NCI-H2196 treated with DMSO at 0.1 percent for 48 hours (cell line): ENCODE results near the gene GPR62.

Experiments used
- DNase-seq: peaks from one replicate; lab custom pipeline; 2025; ENCODE audit not compliant: unreplicated experiment; lab: John Stamatoyannopoulos, UW

GPR62 gene

DNA sequence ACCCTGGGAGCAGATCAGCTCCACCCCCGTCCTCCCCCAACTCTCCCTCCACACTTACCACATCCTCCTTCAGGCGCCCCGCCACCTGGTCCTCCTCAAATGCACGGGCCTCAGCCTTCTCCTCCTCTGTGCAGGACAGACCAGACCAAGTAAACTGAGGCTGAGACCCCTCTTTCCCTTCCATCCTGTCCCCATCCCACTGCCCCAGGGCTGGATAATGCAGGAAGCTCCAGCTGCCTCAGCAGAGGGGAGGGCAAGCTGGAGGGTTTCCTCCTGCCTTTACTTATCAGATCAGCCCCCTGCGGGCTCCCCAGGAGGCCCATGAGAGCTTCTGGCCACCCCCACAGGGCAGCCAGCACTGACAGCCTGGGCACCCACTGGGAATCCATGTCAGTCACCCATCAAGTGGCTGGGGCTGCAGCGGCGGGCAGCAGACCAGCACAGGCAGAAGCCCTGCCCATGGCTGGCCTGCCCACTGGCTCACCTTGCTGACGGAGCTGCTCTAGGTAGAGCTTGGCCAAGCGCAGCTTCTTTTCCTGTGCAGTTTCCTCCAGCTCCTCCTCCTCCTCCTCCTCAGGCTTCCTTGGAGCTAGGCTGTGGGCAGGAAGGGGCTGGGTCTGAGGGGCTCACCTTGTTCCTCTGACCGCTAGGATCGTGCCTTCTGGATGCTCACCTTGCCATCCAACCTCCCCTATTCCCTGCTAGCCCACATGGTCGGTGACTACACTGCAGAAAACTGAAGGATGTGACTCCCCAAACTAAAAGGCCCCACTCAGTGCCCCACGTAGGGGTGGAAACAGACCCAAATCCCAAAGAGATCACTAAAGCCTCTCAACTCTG is 17.4 kb upstream of the GPR62 start:
- no peak for DNase-seq

GRCh38 chr3:51938780-51939425 is 16.3 kb upstream of the GPR62 start:
- no peak for DNase-seq

DNA sequence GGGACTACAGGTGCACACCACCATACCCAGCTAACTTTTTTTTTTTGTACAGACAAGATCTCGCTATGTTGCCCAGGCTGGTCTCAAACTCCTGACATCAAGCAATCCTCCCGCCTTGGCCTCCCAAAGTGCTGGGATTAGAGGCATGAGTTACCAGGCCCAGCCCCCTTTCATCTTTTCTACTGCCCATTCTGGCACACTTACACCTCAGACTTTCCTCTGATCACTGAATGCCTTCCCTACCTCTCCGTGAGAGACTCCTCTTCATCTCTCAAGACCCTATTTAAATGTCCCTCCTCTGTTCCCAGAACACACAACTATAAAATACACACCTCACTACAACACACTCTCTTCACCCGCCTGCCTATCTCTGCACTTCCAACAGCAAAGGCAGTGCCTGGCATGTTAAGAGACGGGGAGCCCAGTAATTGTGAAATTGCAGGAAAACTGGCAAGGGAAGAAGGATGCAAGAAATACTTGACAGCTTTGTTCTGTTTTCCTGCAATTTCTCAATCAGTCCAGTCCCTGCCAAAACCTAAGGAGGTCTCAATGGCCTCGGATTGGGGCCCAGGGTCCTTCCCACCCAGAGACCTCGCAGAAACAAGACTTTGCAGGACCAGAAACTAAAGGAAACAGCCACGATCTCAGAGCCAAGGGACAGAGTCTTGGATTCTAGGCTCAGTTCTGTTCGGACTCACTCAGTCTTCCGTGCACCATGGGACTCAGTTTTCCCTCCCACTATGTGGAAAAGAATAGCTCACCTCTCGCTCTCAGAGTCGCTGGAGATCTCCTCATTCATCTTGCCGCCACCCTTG is 14.3 kb upstream of the GPR62 start:
- no peak for DNase-seq

DNA sequence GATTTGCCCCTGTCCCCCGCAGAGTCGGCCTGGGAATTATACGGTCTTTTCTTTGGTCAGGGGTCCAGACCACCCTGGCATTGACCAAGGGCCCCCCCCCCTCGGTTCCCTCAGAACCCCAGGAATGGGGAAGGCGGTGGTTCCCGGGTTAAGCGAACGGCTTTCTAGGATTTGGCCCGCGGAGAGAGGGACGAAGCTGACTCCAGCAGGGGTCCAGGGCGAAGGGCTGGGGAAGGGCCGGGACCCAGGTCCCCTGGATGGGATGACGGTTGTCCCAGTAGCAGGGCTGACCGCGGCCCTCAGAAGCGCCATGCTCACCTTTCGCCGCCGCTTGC is 13.8 kb upstream of the GPR62 start:
- no peak for DNase-seq

- peak; percentile 89 for DNase-seq
These were observed 13.2 kb upstream of the GPR62 start, which contains the start of the genes PARP3 and RRP9 for GRCh38 chr3:51941798-51942602. Gene PARP3, plus strand, starts transcription at chr3:51942363. Its CDS starts 993 bp downstream, at chr3:51943356. Gene RRP9, minus strand, starts transcription at chr3:51941904. Its CDS starts 37 bp downstream, at chr3:51941867.

DNA sequence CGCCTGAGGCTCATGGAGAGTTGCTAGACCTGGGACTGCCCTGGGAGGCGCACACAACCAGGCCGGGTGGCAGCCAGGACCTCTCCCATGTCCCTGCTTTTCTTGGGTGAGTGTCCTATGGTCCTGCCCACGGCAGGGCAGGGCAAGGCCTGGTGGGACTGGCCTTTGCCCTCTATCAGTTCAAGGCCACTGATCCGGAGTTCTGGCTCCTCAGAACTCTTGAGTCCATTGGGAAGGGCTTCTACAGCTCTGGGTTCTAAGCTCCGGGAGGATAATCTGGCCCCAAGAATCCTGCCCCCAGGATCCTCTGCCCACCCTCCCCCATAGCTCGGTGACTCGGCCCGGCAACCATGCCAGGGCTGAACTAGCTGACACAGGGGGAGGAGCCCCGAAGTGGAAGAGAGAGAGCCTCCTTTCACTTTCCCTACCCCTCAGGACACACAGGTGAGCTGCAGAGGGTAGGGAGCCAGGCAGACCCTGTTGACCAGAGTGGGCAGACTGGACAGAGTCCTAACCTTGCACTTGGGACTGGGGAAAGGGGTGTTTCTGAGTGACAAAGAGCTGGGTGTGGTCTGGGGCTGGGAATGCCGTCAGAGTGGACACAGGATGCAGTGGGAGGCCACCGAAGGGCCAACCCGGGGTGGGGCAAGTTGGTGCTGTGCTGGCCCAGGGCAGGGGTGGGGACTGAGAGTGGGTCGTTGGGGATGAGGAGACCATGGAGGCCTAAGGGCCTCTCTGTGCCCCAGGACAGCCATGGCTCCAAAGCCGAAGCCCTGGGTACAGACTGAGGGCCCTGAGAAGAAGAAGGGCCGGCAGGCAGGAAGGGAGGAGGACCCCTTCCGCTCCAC is 12.4 kb upstream of the GPR62 start:
- no peak for DNase-seq

GRCh38 chr3:51943451-51944391 is 11.5 kb upstream of the GPR62 start:
- no peak for DNase-seq

DNA sequence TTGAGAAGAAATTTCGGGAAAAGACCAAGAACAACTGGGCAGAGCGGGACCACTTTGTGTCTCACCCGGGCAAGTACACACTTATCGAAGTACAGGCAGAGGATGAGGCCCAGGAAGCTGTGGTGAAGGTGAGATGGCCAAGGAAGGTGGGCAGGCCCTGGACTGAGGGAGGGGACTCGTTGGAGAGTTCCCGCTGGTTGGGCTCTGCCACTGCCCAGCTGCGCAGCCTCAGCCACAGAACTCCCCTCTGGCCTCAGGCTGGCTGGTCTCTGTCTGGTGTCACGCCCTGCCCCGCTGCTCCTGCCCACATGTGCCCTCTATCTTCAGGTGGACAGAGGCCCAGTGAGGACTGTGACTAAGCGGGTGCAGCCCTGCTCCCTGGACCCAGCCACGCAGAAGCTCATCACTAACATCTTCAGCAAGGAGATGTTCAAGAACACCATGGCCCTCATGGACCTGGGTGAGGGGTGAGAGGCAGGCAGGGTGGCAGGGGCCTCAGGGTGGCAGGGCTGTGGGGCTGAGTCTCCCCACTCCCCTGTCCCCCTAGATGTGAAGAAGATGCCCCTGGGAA is 10.6 kb upstream of the GPR62 start:
- DNase-seq: no peak

DNA sequence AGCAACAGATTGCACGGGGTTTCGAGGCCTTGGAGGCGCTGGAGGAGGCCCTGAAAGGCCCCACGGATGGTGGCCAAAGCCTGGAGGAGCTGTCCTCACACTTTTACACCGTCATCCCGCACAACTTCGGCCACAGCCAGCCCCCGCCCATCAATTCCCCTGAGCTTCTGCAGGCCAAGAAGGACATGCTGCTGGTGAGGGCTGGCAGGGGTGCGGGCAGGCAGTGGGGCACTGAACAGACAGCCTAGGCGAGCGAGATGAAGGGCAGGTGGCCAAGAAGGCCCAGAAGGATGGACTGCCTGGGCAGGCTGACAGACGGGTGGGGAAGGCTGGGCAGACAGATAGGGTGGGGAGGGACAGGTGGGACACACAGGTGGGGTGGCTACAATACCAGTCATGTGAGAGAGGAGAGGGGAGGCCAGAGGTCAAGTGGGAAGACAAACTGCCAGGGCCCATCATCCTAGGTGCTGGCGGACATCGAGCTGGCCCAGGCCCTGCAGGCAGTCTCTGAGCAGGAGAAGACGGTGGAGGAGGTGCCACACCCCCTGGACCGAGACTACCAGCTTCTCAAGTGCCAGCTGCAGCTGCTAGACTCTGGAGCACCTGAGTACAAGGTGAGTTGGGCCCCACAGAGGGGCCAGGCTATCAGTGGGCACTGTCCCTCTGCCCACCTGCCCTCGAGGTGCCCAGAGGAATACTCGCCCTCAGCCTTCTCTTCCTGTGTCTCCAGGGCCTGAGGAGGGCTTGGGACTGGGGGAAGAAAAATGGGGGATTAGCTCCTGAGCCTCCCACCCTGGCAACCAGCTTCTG is 9.9 kb upstream of the GPR62 start:
- DNase-seq: no peak

- DNase-seq: no peak
These were observed 9.1 kb upstream of the GPR62 start for GRCh38 chr3:51945926-51946705.

DNA sequence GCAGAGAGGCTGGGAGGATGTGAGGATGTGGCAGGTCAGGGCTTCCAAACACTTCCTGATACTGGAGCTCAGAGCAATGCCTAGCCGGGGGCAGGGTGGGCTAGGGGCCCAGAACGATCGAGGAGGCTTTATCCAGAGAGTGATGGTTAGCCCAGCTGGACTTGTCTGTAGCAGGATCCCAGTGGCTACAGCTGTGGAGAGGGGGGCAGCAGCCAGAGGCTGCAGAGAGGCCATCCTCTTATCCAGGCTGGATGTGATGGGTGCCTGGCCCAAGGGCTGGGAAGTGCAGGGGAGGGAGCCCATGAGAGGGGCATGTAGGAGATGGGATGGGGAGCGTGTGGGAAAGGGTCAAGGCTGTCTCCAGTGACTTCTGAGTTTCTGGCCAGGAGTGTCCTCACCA is 8.4 kb upstream of the GPR62 start:
- no peak for DNase-seq

GRCh38 chr3:51947215-51947900 is 7.8 kb upstream of the GPR62 start:
- no peak for DNase-seq

DNA sequence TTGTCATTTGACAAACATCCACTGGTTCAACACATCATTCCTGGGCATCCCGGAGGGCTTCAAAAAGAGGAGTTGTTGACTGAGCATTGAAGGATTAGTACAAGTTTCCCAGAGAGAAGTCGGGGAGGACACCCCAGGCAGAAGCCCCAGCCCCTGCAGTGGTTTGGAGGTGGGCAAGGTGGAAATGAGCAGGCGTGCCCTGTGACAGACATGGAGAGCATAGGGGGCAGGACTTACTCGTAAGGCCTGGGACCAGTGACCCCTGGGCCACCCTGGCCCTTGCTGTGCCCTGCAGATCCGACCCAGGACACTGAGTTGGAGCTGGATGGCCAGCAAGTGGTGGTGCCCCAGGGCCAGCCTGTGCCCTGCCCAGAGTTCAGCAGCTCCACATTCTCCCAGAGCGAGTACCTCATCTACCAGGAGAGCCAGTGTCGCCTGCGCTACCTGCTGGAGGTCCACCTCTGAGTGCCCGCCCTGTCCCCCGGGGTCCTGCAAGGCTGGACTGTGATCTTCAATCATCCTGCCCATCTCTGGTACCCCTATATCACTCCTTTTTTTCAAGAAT is 7.1 kb upstream of the GPR62 start:
- DNase-seq: no peak

- DNase-seq: no peak
These were observed 6.1 kb upstream of the GPR62 start for GRCh38 chr3:51949121-51949520.

GRCh38 chr3:51950899-51951298 is 4.3 kb upstream of the GPR62 start:
- DNase-seq: no peak

DNA sequence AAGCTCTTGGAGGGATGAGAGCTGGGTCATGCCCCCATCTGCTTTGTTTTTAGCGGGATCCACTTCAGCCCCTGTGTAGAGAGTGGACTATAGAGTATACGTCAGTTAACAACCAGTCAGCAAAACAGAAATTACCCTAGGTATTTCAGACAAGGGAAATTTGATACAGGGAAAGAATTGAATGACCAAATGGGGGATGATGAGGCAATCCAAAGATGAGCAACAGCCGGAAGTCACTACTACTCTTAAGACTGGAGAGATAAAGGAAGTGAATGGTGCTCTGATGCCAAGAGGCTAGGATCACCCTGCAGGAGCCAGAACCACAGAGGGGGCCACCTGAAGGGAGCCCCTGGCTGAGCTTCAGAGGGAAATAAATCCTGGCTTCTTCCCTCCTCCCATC is 1.7 kb upstream of the GPR62 start:
- no peak for DNase-seq
